ENCODE measurements around the gene SAMD4A.
"Not testable (repeated sequence)": the region's sequence is repeated elsewhere in the genome, so short reads cannot be mapped to it uniquely, and the experiment has no call there.

DNA sequence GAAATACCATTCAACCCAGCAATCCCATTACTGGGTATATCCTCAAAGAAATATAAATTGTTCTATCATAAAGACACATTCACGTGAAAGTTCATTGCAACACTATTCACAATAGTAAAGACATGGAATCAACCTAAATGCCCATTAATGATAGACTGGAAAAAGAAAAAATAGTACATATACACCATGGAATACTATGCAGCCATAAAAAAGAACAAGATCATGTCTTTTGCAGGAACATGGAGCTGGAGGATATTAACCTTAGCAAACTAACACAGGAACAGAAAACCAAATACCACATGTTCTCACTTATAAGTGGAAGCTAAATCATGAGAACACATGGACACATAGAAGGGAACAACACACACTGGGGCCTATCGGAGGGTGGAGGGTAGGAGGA, 234.6 kb downstream of the SAMD4A start:
- TF ChIP-seq POLR2A, TAF1, POLR2AphosphoS5 (IDR thresholded peaks at IDR 0.05; ENCODE audit: low read depth, low read length): not testable (repeated sequence)

All from GM12891 (cell line).